Effector memory CD4-positive, alpha-beta T cell (primary cell): ENCODE measurements around the gene PLXNA3.
A peak's percentile ranks its signal among the peaks of the same experiment; 100 is the strongest.

ENCODE experiments used
- DNase-seq, 3 donors: peaks; one replicate each; pipeline ENCODE4 v3.0.0-alpha.2; 2020
- H3K27ac ChIP-seq: 2 replicates; pipeline ENCODE4 v1.7.0; 2013; ENCODE audit warnings: mild to moderate bottlenecking, low read length, moderate library complexity; ENCODE audit not compliant: insufficient read depth, poor library complexity, severe bottlenecking
- H3K27me3 ChIP-seq: replicated peaks from 2 replicates; pipeline ENCODE4 v1.7.0; 2013; ENCODE audit warnings: mild to moderate bottlenecking, low read length; ENCODE audit not compliant: insufficient read depth, control insufficient read depth, poor library complexity, severe bottlenecking
- H3K36me3 ChIP-seq: 2 replicates; pipeline ENCODE4 v1.7.0; 2013; ENCODE audit warnings: mild to moderate bottlenecking, low read length, moderate library complexity; ENCODE audit not compliant: control insufficient read depth, insufficient read depth
- H3K4me1 ChIP-seq: 2 replicates; pipeline ENCODE4 v1.7.0; 2013; ENCODE audit warnings: low read length, mild to moderate bottlenecking; ENCODE audit not compliant: control insufficient read depth, insufficient read depth, poor library complexity, severe bottlenecking
- H3K4me3 ChIP-seq: 2 replicates; pipeline ENCODE4 v1.7.0; 2013; ENCODE audit warnings: low read length, low read depth, mild to moderate bottlenecking; ENCODE audit not compliant: insufficient read depth, poor library complexity, severe bottlenecking
- H3K9me3 ChIP-seq: 2 replicates; pipeline ENCODE4 v1.7.0; 2013; ENCODE audit warnings: mild to moderate bottlenecking, low read length, moderate library complexity; ENCODE audit not compliant: control insufficient read depth

PLXNA3 gene

DNA sequence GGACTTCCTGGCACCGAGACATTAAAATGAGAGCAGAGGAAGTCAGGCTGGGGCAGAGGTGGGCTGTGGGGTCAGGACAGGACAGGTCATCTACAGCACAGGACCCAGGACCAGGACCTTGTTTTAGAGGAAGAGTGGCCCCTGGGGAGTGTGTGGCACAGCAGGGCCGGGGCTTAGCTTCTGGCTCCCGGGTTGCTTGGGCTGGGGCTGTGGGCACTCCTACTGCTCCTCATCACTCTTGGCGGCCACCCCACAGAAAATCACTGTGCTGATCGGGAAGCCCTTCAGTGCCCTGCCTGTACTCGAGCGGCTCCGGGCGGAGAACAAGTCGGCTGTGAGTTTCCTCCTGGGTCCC is 37.7 kb upstream of the PLXNA3 start:
- no peaks in the 10 kb centered on the region for H3K36me3 ChIP-seq
- no peaks in the 10 kb centered on the region for H3K9me3 ChIP-seq
- H3K27me3 ChIP-seq, result no peaks in the 10 kb centered on the region
- H3K27ac ChIP-seq, result no peak overlapping the region
- H3K4me1 ChIP-seq, result no peaks in the 10 kb centered on the region
- DNase-seq, result no peak
- no peak overlapping the region for H3K4me3 ChIP-seq

DNA sequence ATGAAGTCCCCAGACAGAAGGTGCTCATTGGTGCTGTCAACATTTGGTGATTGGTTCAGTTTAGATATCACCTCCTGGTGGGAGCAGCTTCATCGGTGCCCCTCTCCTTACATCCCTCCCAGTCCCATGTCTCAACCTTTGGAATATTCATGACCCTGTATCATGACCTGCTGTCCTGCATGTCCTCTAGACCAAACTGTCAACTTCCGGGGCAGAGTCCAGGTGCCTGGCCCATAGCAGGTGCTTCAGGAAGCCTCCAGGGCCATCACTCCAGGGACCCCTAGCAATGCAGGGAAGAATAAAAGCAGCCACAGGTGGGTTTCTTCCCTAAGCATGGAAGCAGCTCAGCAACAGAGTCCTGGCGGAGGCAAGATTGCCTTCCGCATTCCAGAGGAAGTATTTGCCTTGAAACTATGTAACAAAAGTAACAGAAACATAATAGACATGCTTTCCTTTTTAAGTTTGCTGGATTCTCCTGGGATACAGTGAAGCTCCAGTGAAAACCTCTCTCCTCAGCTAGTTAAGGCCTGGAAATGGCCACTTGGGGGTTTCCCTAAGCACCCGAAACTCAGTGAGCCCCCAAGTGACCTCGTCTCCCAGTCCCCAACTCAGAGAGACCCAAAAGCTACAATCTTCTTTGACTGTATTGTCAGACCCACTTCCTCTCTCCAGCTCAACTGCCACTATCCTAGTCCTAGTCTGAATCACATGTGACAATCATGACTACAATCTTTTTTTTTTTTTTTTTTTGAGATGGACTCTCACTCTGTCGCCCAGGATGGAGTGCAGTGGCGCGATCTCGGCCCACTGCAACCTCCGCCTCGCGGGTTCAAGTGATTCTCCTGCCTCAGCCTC is 30.9 kb upstream of the PLXNA3 start:
- DNase-seq, result no peak
- Histone ChIP-seq H3K4me3 (no peak overlapping the region), H3K27me3 (no peaks in the 10 kb centered on the region), H3K36me3 (peaks cover 6% of the 10 kb centered on the region), H3K27ac (no peak overlapping the region), H3K4me1 (peaks cover 3% of the 10 kb centered on the region), H3K9me3 (no peaks in the 10 kb centered on the region)

DNA sequence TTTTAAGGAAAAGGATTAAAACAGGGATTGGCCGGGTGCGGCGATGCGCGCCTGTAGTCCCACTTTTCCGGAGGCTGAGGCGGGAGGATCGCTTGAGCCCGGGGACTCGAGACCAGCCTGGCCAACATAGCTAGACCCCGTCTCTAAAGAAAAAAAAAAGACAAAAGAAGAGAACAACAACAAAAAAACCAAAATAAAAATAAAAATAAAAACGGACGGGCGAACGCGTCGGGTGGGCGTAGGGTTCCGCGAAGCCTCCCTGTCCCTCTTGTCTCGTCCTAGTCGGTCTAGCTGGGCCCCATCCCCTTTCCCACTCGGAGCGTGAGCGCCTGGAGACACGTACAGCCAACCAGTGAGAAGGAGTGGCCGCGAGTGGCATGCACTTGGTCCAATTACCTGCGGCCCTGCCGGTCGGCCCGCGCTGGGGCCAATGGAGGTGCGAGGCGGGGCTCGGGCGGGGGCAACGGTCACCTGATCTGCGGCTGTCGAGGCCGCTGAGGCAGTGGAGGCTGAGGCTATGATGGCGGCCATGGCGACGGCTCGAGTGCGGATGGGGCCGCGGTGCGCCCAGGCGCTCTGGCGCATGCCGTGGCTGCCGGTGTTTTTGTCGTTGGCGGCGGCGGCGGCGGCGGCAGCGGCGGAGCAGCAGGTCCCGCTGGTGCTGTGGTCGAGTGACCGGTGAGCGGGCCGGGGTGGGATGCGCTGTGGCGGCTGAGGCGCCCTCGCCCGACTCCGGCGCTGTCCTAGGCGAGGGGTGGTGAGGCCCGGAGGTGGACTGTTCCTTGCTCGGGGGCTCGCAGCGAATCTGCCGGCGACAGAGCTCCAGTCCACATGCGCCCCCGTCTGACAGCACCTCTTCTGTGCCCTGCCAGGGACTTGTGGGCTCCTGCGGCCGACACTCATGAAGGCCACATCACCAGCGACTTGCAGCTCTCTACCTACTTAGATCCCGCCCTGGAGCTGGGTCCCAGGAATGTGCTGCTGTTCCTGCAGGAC is 29.6 kb upstream of the PLXNA3 start, which contains the start of gene ATP6AP1:
Gene ATP6AP1 (plus strand): TSS at position 502 of the 996 bp plus-strand sequence. CDS start 16 bp downstream, at position 518.
- Histone ChIP-seq H3K9me3 (no peaks in the 10 kb centered on the region), H3K4me1 (peaks cover 3% of the 10 kb centered on the region), H3K27me3 (no peaks in the 10 kb centered on the region), H3K27ac (peak within 1 kb of the TSS; percentile 58), H3K36me3 (peaks cover 6% of the 10 kb centered on the region), H3K4me3 (peak within 1 kb of the TSS; percentile 52)
- DNase-seq, result peak; percentile 76 to 83 (median 83)

DNA sequence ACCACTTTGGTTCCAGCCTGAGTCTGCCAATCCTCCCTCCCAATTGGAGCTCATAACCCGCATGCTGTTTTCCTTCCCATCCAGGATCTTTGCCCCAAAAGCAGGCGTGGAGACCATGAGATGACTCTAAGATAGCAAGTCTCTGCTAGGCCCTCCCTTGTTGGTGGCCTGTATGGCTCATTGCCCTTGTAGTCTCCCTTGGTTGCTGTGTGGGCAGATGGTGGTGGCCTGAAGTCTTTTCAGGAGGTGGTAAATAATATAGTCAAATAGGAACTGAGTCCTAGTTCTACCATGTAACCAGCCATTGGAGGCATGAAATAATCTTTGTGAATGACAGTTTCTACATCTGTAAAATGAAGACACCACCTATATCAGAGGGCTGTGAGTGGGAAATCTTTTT is 28.4 kb upstream of the PLXNA3 start:
- no peak overlapping the region for H3K27ac ChIP-seq

DNA sequence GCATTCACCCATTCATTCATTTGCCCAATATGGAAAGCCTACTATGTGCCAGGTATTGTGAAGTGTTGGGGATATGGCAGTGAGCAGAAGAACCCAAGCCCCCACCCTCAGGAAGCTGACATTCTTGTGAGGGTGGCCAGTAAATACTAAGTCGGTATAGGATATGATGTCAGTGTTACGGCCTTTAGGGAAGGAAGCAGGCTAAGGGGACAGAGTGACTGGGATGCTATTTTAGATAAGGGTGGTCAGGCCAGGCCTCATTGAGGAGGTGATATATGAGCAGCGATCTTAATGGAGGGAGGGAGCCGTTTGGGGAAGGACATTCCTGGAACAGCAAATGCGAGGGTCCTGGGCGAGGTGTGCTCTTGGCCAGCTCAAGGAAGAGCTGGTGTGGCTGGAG is 27.6 kb upstream of the PLXNA3 start:
- H3K9me3 ChIP-seq, result no peaks in the 10 kb centered on the region
- no peak overlapping the region for H3K27ac ChIP-seq
- H3K36me3 ChIP-seq, result peaks cover 12% of the 10 kb centered on the region
- no peak for DNase-seq
- H3K4me1 ChIP-seq, result peaks cover 3% of the 10 kb centered on the region
- H3K27me3 ChIP-seq, result no peaks in the 10 kb centered on the region
- H3K4me3 ChIP-seq, result no peak overlapping the region

More for the DNA sequence above, 28.4 kb upstream of the PLXNA3 start:
- H3K36me3 ChIP-seq, result peaks cover 10% of the 10 kb centered on the region
- H3K27me3 ChIP-seq, result no peaks in the 10 kb centered on the region
- no peak overlapping the region for H3K4me3 ChIP-seq
- no peak for DNase-seq
- H3K4me1 ChIP-seq, result peaks cover 3% of the 10 kb centered on the region
- no peaks in the 10 kb centered on the region for H3K9me3 ChIP-seq

DNA sequence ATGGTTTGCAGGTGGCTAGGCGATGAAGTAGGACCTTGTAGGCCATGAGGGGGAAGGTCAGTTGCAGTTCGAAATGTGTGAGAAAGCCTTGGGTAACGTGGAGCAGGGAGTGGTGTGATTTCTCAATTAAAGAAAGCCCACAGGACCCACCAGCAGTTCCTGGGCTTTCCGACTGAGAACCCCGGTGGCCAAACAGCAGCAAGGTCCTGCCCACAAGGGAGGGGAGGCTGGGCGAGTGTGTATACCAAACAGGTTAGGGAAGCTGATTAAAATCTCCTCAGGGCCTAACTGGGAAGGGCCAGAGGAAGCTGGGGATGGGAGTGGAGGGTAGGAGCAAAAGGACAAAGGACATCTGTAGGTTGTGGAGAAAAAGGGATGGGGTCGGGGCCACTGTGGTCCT is 27.2 kb upstream of the PLXNA3 start:
- Histone ChIP-seq H3K4me3 (no peak overlapping the region), H3K36me3 (peaks cover 12% of the 10 kb centered on the region), H3K4me1 (peaks cover 3% of the 10 kb centered on the region), H3K9me3 (no peaks in the 10 kb centered on the region), H3K27me3 (no peaks in the 10 kb centered on the region), H3K27ac (no peak overlapping the region)
- no peak for DNase-seq

DNA sequence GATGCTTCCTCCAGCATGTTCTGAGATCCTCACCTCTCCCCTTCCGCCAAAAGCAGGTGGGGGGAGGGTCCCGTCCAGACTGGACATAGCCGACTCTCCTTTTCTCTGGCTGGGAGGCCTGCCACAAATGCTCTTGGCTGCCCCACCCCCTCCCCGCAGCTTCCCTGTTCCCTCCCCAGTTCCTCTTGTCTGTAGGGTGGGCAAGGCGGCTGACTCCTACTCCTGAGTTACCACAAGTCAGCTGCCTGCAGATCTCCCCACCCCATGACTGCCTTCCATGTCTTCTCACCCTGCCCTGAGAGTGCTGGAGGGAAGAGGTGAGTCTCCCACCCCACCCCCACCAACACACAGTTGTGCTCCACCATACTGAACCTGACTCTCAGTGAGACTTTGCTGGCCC is 26.7 kb upstream of the PLXNA3 start:
- Histone ChIP-seq H3K27ac (no peak overlapping the region), H3K9me3 (no peaks in the 10 kb centered on the region), H3K36me3 (peaks cover 12% of the 10 kb centered on the region), H3K4me3 (no peak overlapping the region), H3K4me1 (peaks cover 3% of the 10 kb centered on the region), H3K27me3 (no peaks in the 10 kb centered on the region)
- DNase-seq, result no peak

DNA sequence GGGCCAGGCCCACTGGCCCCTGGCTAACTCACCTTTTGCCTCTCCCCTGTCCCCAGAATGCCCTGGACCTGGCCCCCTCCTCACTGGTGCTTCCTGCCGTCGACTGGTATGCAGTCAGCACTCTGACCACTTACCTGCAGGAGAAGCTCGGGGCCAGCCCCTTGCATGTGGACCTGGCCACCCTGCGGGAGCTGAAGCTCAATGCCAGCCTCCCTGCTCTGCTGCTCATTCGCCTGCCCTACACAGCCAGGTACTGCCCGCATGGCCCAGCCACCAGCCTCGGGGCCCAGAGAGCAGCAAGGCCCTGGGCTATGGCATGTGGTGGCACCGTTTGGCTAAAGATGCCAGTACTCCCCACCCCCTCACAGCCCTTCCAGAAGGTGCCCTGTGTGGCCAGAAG is 25.9 kb upstream of the PLXNA3 start:
- H3K27ac ChIP-seq, result no peak overlapping the region
- H3K9me3 ChIP-seq, result no peaks in the 10 kb centered on the region
- no peak overlapping the region for H3K4me3 ChIP-seq
- H3K36me3 ChIP-seq, result peaks cover 12% of the 10 kb centered on the region
- no peaks in the 10 kb centered on the region for H3K27me3 ChIP-seq
- DNase-seq, result no peak
- peaks cover 3% of the 10 kb centered on the region for H3K4me1 ChIP-seq

DNA sequence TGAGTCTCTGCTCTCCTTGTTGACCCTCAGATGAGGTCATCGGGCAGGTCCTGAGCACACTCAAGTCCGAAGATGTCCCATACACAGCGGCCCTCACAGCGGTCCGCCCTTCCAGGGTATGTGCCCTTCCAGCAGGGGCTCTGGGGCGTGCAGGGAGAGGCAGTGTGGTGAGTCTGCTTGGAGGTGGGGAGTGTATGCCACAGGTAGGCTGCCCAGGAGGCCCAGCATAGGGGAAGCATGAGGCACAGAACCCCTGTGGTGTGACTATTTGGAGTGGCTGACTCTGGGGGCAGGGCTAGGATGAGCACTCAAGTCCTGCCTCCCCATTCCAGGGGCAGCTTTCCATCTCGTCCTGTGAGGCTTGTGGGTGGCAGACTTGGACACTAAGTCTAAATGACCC is 24.5 kb upstream of the PLXNA3 start:
- no peak for DNase-seq
- peaks cover 7% of the 10 kb centered on the region for H3K4me1 ChIP-seq
- H3K36me3 ChIP-seq, result peaks cover 12% of the 10 kb centered on the region
- no peaks in the 10 kb centered on the region for H3K27me3 ChIP-seq
- H3K9me3 ChIP-seq, result no peaks in the 10 kb centered on the region
- H3K27ac ChIP-seq, result no peak overlapping the region
- no peak overlapping the region for H3K4me3 ChIP-seq
